WI38 (cell line): ENCODE data around the gene LUC7L.
A peak's percentile ranks its signal among the peaks of the same experiment; 100 is the strongest.

Experiments used
- H3K4me3 ChIP-seq: 2 replicates; pipeline ENCODE4 v1.5.1; 2011; ENCODE audit warnings: low read depth, mild to moderate bottlenecking, control low read depth, low read length
- CTCF ChIP-seq: IDR thresholded peaks from 2 replicates; pipeline ENCODE4 v1.5.1; 2012; ENCODE audit warnings: low read depth, mild to moderate bottlenecking, control low read depth, low read length

LUC7L gene

GRCh38 chr16:181565-182021 lies 47.7 kb downstream of the LUC7L start:
- H3K4me3 ChIP-seq, result peak overlapping the region; percentile 43
- TF ChIP-seq CTCF, result peak; percentile 91

GRCh38 chr16:180681-181564 lies 48.3 kb downstream of the LUC7L start:
- TF ChIP-seq CTCF, result 0 out of 2 replicates have a peak, but pooled peaks have one; percentile 2
- peak overlapping the region; percentile 43 for H3K4me3 ChIP-seq

DNA sequence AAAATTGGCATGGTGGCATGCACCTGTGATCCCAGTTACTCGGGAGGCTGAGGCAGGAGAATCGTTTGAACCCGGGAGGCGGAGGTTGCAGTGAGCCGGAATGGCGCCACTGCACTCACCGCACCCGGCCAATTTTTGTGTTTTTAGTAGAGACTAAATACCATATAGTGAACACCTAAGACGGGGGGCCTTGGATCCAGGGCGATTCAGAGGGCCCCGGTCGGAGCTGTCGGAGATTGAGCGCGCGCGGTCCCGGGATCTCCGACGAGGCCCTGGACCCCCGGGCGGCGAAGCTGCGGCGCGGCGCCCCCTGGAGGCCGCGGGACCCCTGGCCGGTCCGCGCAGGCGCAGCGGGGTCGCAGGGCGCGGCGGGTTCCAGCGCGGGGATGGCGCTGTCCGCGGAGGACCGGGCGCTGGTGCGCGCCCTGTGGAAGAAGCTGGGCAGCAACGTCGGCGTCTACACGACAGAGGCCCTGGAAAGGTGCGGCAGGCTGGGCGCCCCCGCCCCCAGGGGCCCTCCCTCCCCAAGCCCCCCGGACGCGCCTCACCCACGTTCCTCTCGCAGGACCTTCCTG lies 49.1 kb downstream of the LUC7L start, which contains the start of gene HBQ1:
TSS of gene HBQ1 (plus strand) at position 359 of the 575 bp plus-strand sequence. CDS start at position 387, 28 bp downstream.
- 0 out of 2 replicates have a peak, but pooled peaks have one; percentile 12 for TF ChIP-seq CTCF
- peak within 1 kb of the TSS; percentile 43 for H3K4me3 ChIP-seq

GRCh38 chr16:179211-180092 lies 49.8 kb downstream of the LUC7L start:
- H3K4me3 ChIP-seq, result no peak overlapping the region
- TF ChIP-seq CTCF, result no peak

- no peak for TF ChIP-seq CTCF
- H3K4me3 ChIP-seq, result no peak overlapping the region
Measured at GRCh38 chr16:178668-179015, 50.6 kb downstream of the LUC7L start.

DNA sequence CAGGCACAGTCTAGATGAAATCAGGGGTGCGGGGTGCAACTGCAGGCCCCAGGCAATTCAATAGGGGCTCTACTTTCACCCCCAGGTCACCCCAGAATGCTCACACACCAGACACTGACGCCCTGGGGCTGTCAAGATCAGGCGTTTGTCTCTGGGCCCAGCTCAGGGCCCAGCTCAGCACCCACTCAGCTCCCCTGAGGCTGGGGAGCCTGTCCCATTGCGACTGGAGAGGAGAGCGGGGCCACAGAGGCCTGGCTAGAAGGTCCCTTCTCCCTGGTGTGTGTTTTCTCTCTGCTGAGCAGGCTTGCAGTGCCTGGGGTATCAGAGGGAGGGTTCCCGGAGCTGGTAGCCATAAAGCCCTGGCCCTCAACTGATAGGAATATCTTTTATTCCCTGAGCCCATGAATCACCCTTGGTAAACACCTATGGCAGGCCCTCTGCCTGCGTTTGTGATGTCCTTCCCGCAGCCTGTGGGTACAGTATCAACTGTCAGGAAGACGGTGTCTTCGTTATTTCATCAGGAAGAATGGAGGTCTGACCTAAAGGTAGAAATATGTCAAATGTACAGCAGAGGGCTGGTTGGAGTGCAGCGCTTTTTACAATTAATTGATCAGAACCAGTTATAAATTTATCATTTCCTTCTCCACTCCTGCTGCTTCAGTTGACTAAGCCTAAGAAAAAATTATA lies 51.1 kb downstream of the LUC7L start:
- no peak overlapping the region for H3K4me3 ChIP-seq
- no peak for TF ChIP-seq CTCF
